Adrenal gland (tissue), 5 donors: ENCODE data around the gene PROM1.

ENCODE experiments used
- CTCF ChIP-seq, 6 experiments: fragments of 450-650 bp in 4 of 6; fragments of 200-600 bp in 2 of 6; sonication (generic) in 1 of 6; IDR thresholded peaks; 1 replicate in 5 of 6; 2 replicates in 1 of 6; pipeline versions ENCODE4 v1.5.1 to v1.8.0; 2016 to 2021; ENCODE audit warnings: antibody characterized with exemption in 6 of 6, mild to moderate bottlenecking in 2 of 6, moderate library complexity in 1 of 6
- POLR2A ChIP-seq, 2 donors: fragments of 450-650 bp; IDR thresholded peaks; one replicate each; pipeline ENCODE4 v1.6.1; 2017; ENCODE audit warnings: antibody characterized with exemption in 2 of 2, mild to moderate bottlenecking in 2 of 2, moderate library complexity in 1 of 2
- donor health status: DM: no; HTN: no; CAD: no.

- no peak for TF ChIP-seq CTCF (IDR thresholded peaks at IDR 0.05)
- no peak for TF ChIP-seq POLR2A (IDR thresholded peaks at IDR 0.05)
These were observed 27.0 kb upstream of the PROM1 start for GRCh38 chr4:16110661-16111290.
